ENCODE results near the gene RPTN.

The RPTN gene

GRCh38 chr1:152143150-152143887, 15.7 kb downstream of the RPTN start:
- Histone ChIP-seq H3K4me3 (ENCODE audit: low read depth in 1 of 2, low read length in 2 of 2) (no peak overlapping the region), H3K27me3 (ENCODE audit: control insufficient read depth in 1 of 2, insufficient read depth in 2 of 2, low read length in 2 of 2) (peaks cover 5 to 7% of the 10 kb centered on the region in 2 donors), H3K36me3 (ENCODE audit: control insufficient read depth in 1 of 2, insufficient read depth in 2 of 2, low read length in 2 of 2) (no peaks in the 10 kb centered on the region), H3K27ac (ENCODE audit: low read depth, low read length) (no peak overlapping the region), H3K4me1 (ENCODE audit: control insufficient read depth in 1 of 2, insufficient read depth in 2 of 2, low read length in 2 of 2) (no peaks in the 10 kb centered on the region), H3K9ac (ENCODE audit: low read depth in 1 of 2, low read length in 2 of 2) (no peak overlapping the region), H3K9me3 (ENCODE audit: control insufficient read depth in 1 of 2, low read length in 2 of 2) (peaks cover 6 to 8% of the 10 kb centered on the region in 2 donors)

GRCh38 chr1:152141971-152142584, 16.9 kb downstream of the RPTN start:
- H3K27me3 ChIP-seq (ENCODE audit: control insufficient read depth in 1 of 2, insufficient read depth in 2 of 2, low read length in 2 of 2): peaks cover 5 to 8% of the 10 kb centered on the region in 2 donors
- H3K36me3 ChIP-seq (ENCODE audit: control insufficient read depth in 1 of 2, insufficient read depth in 2 of 2, low read length in 2 of 2): no peaks in the 10 kb centered on the region
- no peak overlapping the region for H3K27ac ChIP-seq (ENCODE audit: low read depth, low read length)
- no peaks in the 10 kb centered on the region for H3K4me1 ChIP-seq (ENCODE audit: control insufficient read depth in 1 of 2, insufficient read depth in 2 of 2, low read length in 2 of 2)
- H3K4me3 ChIP-seq (ENCODE audit: low read depth in 1 of 2, low read length in 2 of 2): no peak overlapping the region
- no peak overlapping the region for H3K9ac ChIP-seq (ENCODE audit: low read depth in 1 of 2, low read length in 2 of 2)
- H3K9me3 ChIP-seq (ENCODE audit: control insufficient read depth in 1 of 2, low read length in 2 of 2): no peaks in the 10 kb centered on the region

DNA sequence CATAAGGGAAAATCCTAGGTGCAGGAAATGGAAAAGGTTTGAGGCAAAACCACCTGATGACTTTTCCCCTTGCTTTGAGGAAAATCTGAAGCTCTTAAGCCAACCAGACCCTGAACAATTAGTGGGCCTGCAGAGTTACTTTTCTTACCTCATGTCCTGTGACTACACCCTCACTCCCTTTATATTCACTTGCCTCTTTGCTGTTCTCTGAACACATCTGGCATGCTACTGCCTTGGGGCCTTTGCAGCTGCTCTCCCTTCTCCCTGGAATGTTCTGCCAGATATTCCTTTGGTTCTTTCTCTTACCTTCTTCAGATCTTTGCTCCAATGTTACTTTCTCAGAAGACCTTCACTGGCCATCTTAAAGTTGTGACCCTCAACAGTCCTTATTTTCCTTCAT, 21.8 kb downstream of the RPTN start:
- Histone ChIP-seq H3K27me3 (ENCODE audit: control insufficient read depth in 1 of 2, insufficient read depth in 2 of 2, low read length in 2 of 2) (peaks cover 5 to 11% of the 10 kb centered on the region in 2 donors), H3K9me3 (ENCODE audit: control insufficient read depth in 1 of 2, low read length in 2 of 2) (no peaks in the 10 kb centered on the region), H3K9ac (ENCODE audit: low read depth in 1 of 2, low read length in 2 of 2) (no peak overlapping the region), H3K27ac (ENCODE audit: low read depth, low read length) (no peak overlapping the region), H3K4me3 (ENCODE audit: low read depth in 1 of 2, low read length in 2 of 2) (no peak overlapping the region), H3K4me1 (ENCODE audit: control insufficient read depth in 1 of 2, insufficient read depth in 2 of 2, low read length in 2 of 2) (no peaks in the 10 kb centered on the region), H3K36me3 (ENCODE audit: control insufficient read depth in 1 of 2, insufficient read depth in 2 of 2, low read length in 2 of 2) (no peaks in the 10 kb centered on the region)

GRCh38 chr1:152130186-152130585, 28.8 kb downstream of the RPTN start:
- peaks cover 20 to 22% of the 10 kb centered on the region in 2 donors for H3K27me3 ChIP-seq (ENCODE audit: control insufficient read depth in 1 of 2, insufficient read depth in 2 of 2, low read length in 2 of 2)
- H3K27ac ChIP-seq (ENCODE audit: low read depth, low read length): no peak overlapping the region
- H3K4me1 ChIP-seq (ENCODE audit: control insufficient read depth in 1 of 2, insufficient read depth in 2 of 2, low read length in 2 of 2): no peaks in the 10 kb centered on the region
- no peaks in the 10 kb centered on the region for H3K36me3 ChIP-seq (ENCODE audit: control insufficient read depth in 1 of 2, insufficient read depth in 2 of 2, low read length in 2 of 2)
- H3K9me3 ChIP-seq (ENCODE audit: control insufficient read depth in 1 of 2, low read length in 2 of 2): no peaks in the 10 kb centered on the region
- no peak overlapping the region for H3K9ac ChIP-seq (ENCODE audit: low read depth in 1 of 2, low read length in 2 of 2)
- H3K4me3 ChIP-seq (ENCODE audit: low read depth in 1 of 2, low read length in 2 of 2): no peak overlapping the region

GRCh38 chr1:152127673-152128072, 31.4 kb downstream of the RPTN start:
- no peak overlapping the region for H3K4me3 ChIP-seq (ENCODE audit: low read depth in 1 of 2, low read length in 2 of 2)
- no peak overlapping the region for H3K27ac ChIP-seq (ENCODE audit: low read depth, low read length)
- peaks cover 20 to 22% of the 10 kb centered on the region in 2 donors for H3K27me3 ChIP-seq (ENCODE audit: control insufficient read depth in 1 of 2, insufficient read depth in 2 of 2, low read length in 2 of 2)
- no peaks in the 10 kb centered on the region for H3K9me3 ChIP-seq (ENCODE audit: control insufficient read depth in 1 of 2, low read length in 2 of 2)
- H3K9ac ChIP-seq (ENCODE audit: low read depth in 1 of 2, low read length in 2 of 2): no peak overlapping the region
- no peaks in the 10 kb centered on the region for H3K4me1 ChIP-seq (ENCODE audit: control insufficient read depth in 1 of 2, insufficient read depth in 2 of 2, low read length in 2 of 2)
- no peaks in the 10 kb centered on the region for H3K36me3 ChIP-seq (ENCODE audit: control insufficient read depth in 1 of 2, insufficient read depth in 2 of 2, low read length in 2 of 2)

GRCh38 chr1:152125834-152126443, 33.1 kb downstream of the RPTN start:
- Histone ChIP-seq H3K9me3 (ENCODE audit: control insufficient read depth in 1 of 2, low read length in 2 of 2) (no peaks in the 10 kb centered on the region), H3K27me3 (ENCODE audit: control insufficient read depth in 1 of 2, insufficient read depth in 2 of 2, low read length in 2 of 2) (peaks cover 18 to 19% of the 10 kb centered on the region in 2 donors), H3K4me3 (ENCODE audit: low read depth in 1 of 2, low read length in 2 of 2) (no peak overlapping the region), H3K36me3 (ENCODE audit: control insufficient read depth in 1 of 2, insufficient read depth in 2 of 2, low read length in 2 of 2) (no peaks in the 10 kb centered on the region), H3K27ac (ENCODE audit: low read depth, low read length) (no peak overlapping the region), H3K4me1 (ENCODE audit: control insufficient read depth in 1 of 2, insufficient read depth in 2 of 2, low read length in 2 of 2) (no peaks in the 10 kb centered on the region), H3K9ac (ENCODE audit: low read depth in 1 of 2, low read length in 2 of 2) (no peak overlapping the region)

DNA sequence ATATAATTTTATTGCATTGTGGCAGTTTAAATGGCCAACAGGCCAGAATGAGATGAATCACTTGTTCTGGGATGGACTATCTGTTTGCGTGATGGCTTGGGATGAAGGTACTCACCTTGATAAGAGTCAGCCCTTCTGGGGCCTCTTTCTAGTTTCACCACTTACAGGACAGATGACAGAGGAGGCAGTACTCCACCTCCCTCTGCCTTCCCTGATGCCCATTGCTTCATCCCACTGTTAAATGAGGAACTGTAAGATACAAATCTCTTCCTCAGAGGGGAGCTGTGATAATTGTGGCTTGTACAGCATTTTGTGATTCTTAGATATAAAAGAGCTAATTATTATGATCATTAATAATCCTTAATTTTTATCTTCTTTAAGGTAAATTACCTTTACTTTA, 40.1 kb downstream of the RPTN start:
- no peak overlapping the region for H3K4me3 ChIP-seq (ENCODE audit: low read depth in 1 of 2, low read length in 2 of 2)
- no peaks in the 10 kb centered on the region for H3K9me3 ChIP-seq (ENCODE audit: control insufficient read depth in 1 of 2, low read length in 2 of 2)
- H3K36me3 ChIP-seq (ENCODE audit: control insufficient read depth in 1 of 2, insufficient read depth in 2 of 2, low read length in 2 of 2): no peaks in the 10 kb centered on the region
- H3K27me3 ChIP-seq (ENCODE audit: control insufficient read depth in 1 of 2, insufficient read depth in 2 of 2, low read length in 2 of 2): peaks cover 18 to 30% of the 10 kb centered on the region in 2 donors
- H3K9ac ChIP-seq (ENCODE audit: low read depth in 1 of 2, low read length in 2 of 2): no peak overlapping the region
- no peak overlapping the region for H3K27ac ChIP-seq (ENCODE audit: low read depth, low read length)
- no peaks in the 10 kb centered on the region for H3K4me1 ChIP-seq (ENCODE audit: control insufficient read depth in 1 of 2, insufficient read depth in 2 of 2, low read length in 2 of 2)

DNA sequence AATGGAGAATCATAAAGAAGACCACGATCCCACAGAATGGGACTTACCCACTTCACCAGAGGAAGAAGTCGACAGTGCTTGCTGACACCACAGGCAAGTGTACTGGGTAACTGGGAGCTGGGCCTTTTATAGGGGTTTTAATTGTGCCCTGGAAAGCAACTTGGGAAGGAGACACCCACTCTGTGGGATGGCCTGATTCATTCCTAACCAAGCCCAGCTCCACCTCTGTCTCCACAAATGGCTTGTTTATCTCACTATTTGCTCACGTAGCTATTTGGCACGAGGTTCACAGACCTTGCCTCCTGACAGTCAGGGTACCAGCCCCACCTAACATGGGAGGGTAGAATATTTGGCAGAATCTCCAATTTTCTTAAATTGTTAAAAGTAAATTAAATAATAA, 43.7 kb downstream of the RPTN start, which contains the start of gene TCHH:
Gene TCHH (minus strand): TSS at position 101 of the 400 bp plus-strand sequence. CDS start 1,364 bp downstream, outside the sequence.
- no peak within 1 kb of the TSS for H3K4me3 ChIP-seq (ENCODE audit: low read depth in 1 of 2, low read length in 2 of 2)
- H3K36me3 ChIP-seq (ENCODE audit: control insufficient read depth in 1 of 2, insufficient read depth in 2 of 2, low read length in 2 of 2): no peaks in the 10 kb centered on the region
- peaks cover 48 to 61% of the 10 kb centered on the region in 2 donors for H3K27me3 ChIP-seq (ENCODE audit: control insufficient read depth in 1 of 2, insufficient read depth in 2 of 2, low read length in 2 of 2)
- peaks cover 21 to 27% of the 10 kb centered on the region in 2 donors for H3K4me1 ChIP-seq (ENCODE audit: control insufficient read depth in 1 of 2, insufficient read depth in 2 of 2, low read length in 2 of 2)
- H3K9ac ChIP-seq (ENCODE audit: low read depth in 1 of 2, low read length in 2 of 2): no peak within 1 kb of the TSS
- H3K9me3 ChIP-seq (ENCODE audit: control insufficient read depth in 1 of 2, low read length in 2 of 2): no peaks in the 10 kb centered on the region
- no peak within 1 kb of the TSS for H3K27ac ChIP-seq (ENCODE audit: low read depth, low read length)

DNA sequence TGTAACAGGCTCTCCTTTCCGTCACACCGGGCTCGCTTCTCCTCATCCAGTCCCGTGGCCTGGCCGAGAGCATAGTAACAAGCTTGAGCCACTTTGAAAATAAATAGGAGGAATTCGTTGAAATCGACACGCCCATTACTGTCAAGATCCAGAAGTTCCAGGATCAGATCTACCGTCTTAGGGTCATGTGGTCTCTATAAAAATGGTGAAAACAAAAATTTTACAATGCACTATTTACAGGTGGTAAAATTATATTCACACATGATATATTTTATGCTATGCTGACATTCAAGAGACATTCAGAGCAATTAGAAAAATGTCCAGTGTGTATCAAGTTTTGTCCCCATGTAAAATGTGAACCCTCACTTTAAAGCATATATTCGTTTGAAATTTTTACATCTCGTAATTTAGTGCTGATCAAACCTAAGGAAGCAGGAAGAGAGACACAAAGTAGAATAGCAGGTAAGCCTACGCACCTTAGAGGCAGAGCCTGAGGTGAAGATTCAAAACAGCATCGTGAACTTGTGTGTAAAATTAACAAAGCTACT, 46.1 kb downstream of the RPTN start:
- Histone ChIP-seq H3K4me3 (ENCODE audit: low read depth in 1 of 2, low read length in 2 of 2) (peak overlapping the region; percentile 60 to 64), H3K27ac (ENCODE audit: low read depth, low read length) (no peak overlapping the region), H3K27me3 (ENCODE audit: control insufficient read depth in 1 of 2, insufficient read depth in 2 of 2, low read length in 2 of 2) (peaks cover 65 to 81% of the 10 kb centered on the region in 2 donors), H3K4me1 (ENCODE audit: control insufficient read depth in 1 of 2, insufficient read depth in 2 of 2, low read length in 2 of 2) (peaks cover 21 to 33% of the 10 kb centered on the region in 2 donors), H3K36me3 (ENCODE audit: control insufficient read depth in 1 of 2, insufficient read depth in 2 of 2, low read length in 2 of 2) (no peaks in the 10 kb centered on the region), H3K9ac (ENCODE audit: low read depth in 1 of 2, low read length in 2 of 2) (no peak overlapping the region), H3K9me3 (ENCODE audit: control insufficient read depth in 1 of 2, low read length in 2 of 2) (peaks cover 7 to 8% of the 10 kb centered on the region in 2 donors)

Data from duodenal mucosa (tissue), 2 donors.